ENCODE data around the gene TGFBR2. TPM values are rescaled to one million over a fixed set of nuclear protein-coding genes. Genes with fewer than 3 reads are reported as not detected.

The TGFBR2 gene
- polyA plus RNA-seq, 1 of the 3 experiments (the other 2 are of a cell fraction), result 48.3 TPM

DNA sequence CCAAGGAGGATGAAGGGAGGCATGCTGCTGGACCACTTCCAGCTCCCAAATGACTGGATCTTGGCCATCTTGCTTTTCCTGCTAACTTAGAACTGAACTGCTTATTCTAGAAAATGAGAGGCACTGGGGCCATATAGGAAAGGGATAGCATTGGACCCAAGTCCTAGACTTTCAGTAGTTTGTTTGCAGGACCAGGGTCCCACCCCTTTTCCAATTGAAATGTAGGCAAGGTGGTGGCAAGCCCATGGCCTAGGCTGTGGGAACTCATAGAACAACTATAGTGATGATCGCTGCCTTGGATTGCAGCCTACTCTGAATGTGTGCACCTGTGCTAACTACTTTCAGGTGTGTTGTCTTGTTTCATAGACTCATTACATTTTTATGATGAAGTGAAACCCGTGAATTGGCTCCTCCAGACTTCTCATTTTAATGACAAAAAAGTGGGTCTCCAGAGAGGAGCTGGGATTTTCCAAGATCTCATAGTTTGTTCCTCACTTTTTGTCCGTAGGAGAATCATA lies 50.3 kb downstream of the TGFBR2 start:
- POLR2A ChIA-PET, result no interaction called here
- no peak overlapping the region for H3K9ac ChIP-seq

More for the DNA sequence above, 50.3 kb downstream of the TGFBR2 start:
- DNase-seq, result no peak
- H3K9me2 ChIP-seq, result no peaks in the 10 kb centered on the region
- no peaks in the 10 kb centered on the region for H3K27me3 ChIP-seq (ENCODE audit: insufficient read depth)
- no peak overlapping the region for H3K4me3 ChIP-seq (ENCODE audit: low read depth in 2 of 2, low read length in 1 of 2)
- CTCF ChIA-PET, result interaction anchor here (1.2 kb wide), 2 partner anchors 18 to 37 kb away, joined by 3 read pairs; no protein-coding TSS in a partner anchor
- H3F3A ChIP-seq (replicated peaks; ENCODE audit: insufficient read depth), result peaks cover 48% of the 10 kb centered on the region
- H3K36me3 ChIP-seq (replicated peaks in 1 of 2; ENCODE audit: control insufficient read depth in 1 of 2, insufficient read depth in 2 of 2, low read length in 1 of 2), result peaks cover 20 to 62% of the 10 kb centered on the region in 2 experiments
- no peaks in the 10 kb centered on the region for H3K9me3 ChIP-seq
- H3K79me2 ChIP-seq (ENCODE audit: insufficient read depth), result peaks cover 67% of the 10 kb centered on the region
- peaks cover 13 to 68% of the 10 kb centered on the region in 2 experiments for H3K4me1 ChIP-seq (ENCODE audit: control insufficient read depth in 1 of 2, insufficient read depth in 2 of 2, low read depth in 1 of 2, low read length in 1 of 2)
- H3K27ac ChIP-seq (ENCODE audit: low read depth in 2 of 2, low read length in 1 of 2), result peak overlapping the region; percentile 6 to 95; a peak in 2 of 4 replicates
- 98% methylated on average over 3 of the region's 3 CpGs for WGBS (ENCODE audit: low lambda C conversion rate)
- TF ChIP-seq YY1 (IDR thresholded peaks at IDR 0.05; ENCODE audit: low read depth), result no peak
- TF ChIP-seq FOSL2 (IDR thresholded peaks at IDR 0.05; ENCODE audit: borderline replicate concordance, low read depth), result no peak
- no peak for TF ChIP-seq EZH2phosphoT487 (IDR thresholded peaks at IDR 0.05; ENCODE audit: borderline replicate concordance, low read depth)
- no peak for TF ChIP-seq TCF12 (IDR thresholded peaks at IDR 0.05)
- TF ChIP-seq, protein P1, sequence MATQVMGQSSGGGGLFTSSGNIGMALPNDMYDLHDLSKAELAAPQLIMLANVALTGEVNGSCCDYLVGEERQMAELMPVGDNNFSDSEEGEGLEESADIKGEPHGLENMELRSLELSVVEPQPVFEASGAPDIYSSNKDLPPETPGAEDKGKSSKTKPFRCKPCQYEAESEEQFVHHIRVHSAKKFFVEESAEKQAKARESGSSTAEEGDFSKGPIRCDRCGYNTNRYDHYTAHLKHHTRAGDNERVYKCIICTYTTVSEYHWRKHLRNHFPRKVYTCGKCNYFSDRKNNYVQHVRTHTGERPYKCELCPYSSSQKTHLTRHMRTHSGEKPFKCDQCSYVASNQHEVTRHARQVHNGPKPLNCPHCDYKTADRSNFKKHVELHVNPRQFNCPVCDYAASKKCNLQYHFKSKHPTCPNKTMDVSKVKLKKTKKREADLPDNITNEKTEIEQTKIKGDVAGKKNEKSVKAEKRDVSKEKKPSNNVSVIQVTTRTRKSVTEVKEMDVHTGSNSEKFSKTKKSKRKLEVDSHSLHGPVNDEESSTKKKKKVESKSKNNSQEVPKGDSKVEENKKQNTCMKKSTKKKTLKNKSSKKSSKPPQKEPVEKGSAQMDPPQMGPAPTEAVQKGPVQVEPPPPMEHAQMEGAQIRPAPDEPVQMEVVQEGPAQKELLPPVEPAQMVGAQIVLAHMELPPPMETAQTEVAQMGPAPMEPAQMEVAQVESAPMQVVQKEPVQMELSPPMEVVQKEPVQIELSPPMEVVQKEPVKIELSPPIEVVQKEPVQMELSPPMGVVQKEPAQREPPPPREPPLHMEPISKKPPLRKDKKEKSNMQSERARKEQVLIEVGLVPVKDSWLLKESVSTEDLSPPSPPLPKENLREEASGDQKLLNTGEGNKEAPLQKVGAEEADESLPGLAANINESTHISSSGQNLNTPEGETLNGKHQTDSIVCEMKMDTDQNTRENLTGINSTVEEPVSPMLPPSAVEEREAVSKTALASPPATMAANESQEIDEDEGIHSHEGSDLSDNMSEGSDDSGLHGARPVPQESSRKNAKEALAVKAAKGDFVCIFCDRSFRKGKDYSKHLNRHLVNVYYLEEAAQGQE (IDR thresholded peaks at IDR 0.05; ENCODE audit: low read depth, low read length), result no peak
- TF ChIP-seq, protein P2, sequence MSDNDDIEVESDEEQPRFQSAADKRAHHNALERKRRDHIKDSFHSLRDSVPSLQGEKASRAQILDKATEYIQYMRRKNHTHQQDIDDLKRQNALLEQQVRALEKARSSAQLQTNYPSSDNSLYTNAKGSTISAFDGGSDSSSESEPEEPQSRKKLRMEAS (IDR thresholded peaks at IDR 0.05; ENCODE audit: low read depth), result no peak
- TF ChIP-seq RAD21 (IDR thresholded peaks at IDR 0.05; ENCODE audit: low read length), result no peak
- no peak for TF ChIP-seq POLR2AphosphoS5 (IDR thresholded peaks at IDR 0.05; ENCODE audit: low read depth, low read length)
- no peak for TF ChIP-seq ZBTB33 (IDR thresholded peaks at IDR 0.05; ENCODE audit: borderline replicate concordance, low read depth)
- TF ChIP-seq FOXJ3 (CRISPR knock-in tag; IDR thresholded peaks at IDR 0.05), result no peak
- TF ChIP-seq NFIC (IDR thresholded peaks at IDR 0.05; ENCODE audit: borderline replicate concordance), result no peak
- no peak for TF ChIP-seq RXRA (IDR thresholded peaks at IDR 0.05; ENCODE audit: borderline replicate concordance, low read depth)
- TF ChIP-seq RFX5 (IDR thresholded peaks at IDR 0.05; ENCODE audit: low read length), result no peak
- no peaks in the 10 kb centered on the region for H4K20me1 ChIP-seq (ENCODE audit: insufficient read depth)
- H2AFZ ChIP-seq (ENCODE audit: low read depth), result no peak overlapping the region
- no peak overlapping the region for H3K4me2 ChIP-seq
